ENCODE measurements around the gene DNM3.

GRCh38 chr1:172221436-172221835 is 380.1 kb downstream of the DNM3 start:
- TF ChIP-seq PKNOX1 (IDR thresholded peaks at IDR 0.05) (no peak), BHLHE40 (IDR thresholded peaks at IDR 0.05; ENCODE audit: borderline replicate concordance) (no peak), SP1 (IDR thresholded peaks at IDR 0.05) (no peak), ARNT (IDR thresholded peaks at IDR 0.05) (no peak), SUZ12 (IDR thresholded peaks at IDR 0.05) (no peak), FOXM1 (IDR thresholded peaks at IDR 0.05; ENCODE audit: borderline replicate concordance) (no peak), ELF4 (IDR thresholded peaks at IDR 0.05) (no peak), FOXK2 (IDR thresholded peaks at IDR 0.05) (no peak)
